Mammary epithelial cell (primary cell): Measurements from ENCODE around the gene SEL1L.

Source experiments
- CTCF ChIP-seq, 2 donors: IDR thresholded peaks in 1 of 2; conservative IDR thresholded peaks in 1 of 2; 2 replicates each; pipeline ENCODE4 v1.5.1; 2011 to 2012; ENCODE audit warnings: inconsistent platforms in 2 of 2, low read length in 2 of 2, mild to moderate bottlenecking in 2 of 2, control low read depth in 1 of 2, low read depth in 1 of 2; ENCODE audit not compliant: insufficient read depth in 1 of 2; ENCODE audit errors: extremely low read depth in 1 of 2
- EZH2 ChIP-seq: IDR thresholded peaks from 2 replicates; pipeline ENCODE4 v1.6.1; 2012; ENCODE audit warnings: low read length, inconsistent platforms, borderline replicate concordance

- TF ChIP-seq EZH2 = no peak
- TF ChIP-seq CTCF (conservative IDR thresholded peaks at IDR 0.05 in 1 of 2, IDR thresholded peaks at IDR 0.05 in 1 of 2; ENCODE audit: extremely low read depth in 1 of 2, insufficient read depth in 1 of 2, low read depth in 1 of 2, low read length in 2 of 2) = no peak
Measured at GRCh38 chr14:81446279-81447007, 87.2 kb downstream of the SEL1L start.
